PFSK-1 (cell line): ENCODE results near the gene ITGB3BP. TPM values are rescaled to one million over a fixed set of nuclear protein-coding genes. Genes with fewer than 3 reads are reported as not detected.

ENCODE experiments used
- FOXP2 ChIP-seq: optimal IDR thresholded peaks from 2 replicates; pipeline ENCODE3; 2011; ENCODE audit warnings: borderline replicate concordance, control low read depth, inconsistent platforms; ENCODE audit not compliant: insufficient read depth; ENCODE audit errors: extremely low read length, extremely low read depth
- POLR2AphosphoS5 ChIP-seq: IDR thresholded peaks from 2 replicates; pipeline ENCODE4 v1.6.1; 2012; ENCODE audit warnings: low read depth, mild to moderate bottlenecking, control low read depth, low read length, moderate library complexity
- REST ChIP-seq, 2 experiments: IDR thresholded peaks; 2 replicates each; pipeline versions ENCODE4 v1.6.1 to v1.8.0; 2011 to 2012; ENCODE audit warnings: low read depth in 2 of 2, low read length in 2 of 2, control low read depth in 1 of 2, inconsistent platforms in 1 of 2, mild to moderate bottlenecking in 1 of 2, moderate library complexity in 1 of 2; ENCODE audit not compliant: insufficient read depth in 1 of 2
- SIN3A ChIP-seq: IDR thresholded peaks from 2 replicates; pipeline ENCODE4 v1.6.1; 2012; ENCODE audit warnings: mild to moderate bottlenecking, low read length, moderate library complexity, borderline replicate concordance; ENCODE audit not compliant: insufficient read depth
- TAF1 ChIP-seq: IDR thresholded peaks from 2 replicates; pipeline ENCODE4 v1.6.1; 2012; ENCODE audit warnings: low read length, control low read depth, borderline replicate concordance; ENCODE audit not compliant: insufficient read depth
- polyA plus RNA-seq: library from polyadenylated mRNA; unstranded; fragments of >200 nt; gene quantifications from one replicate; pipeline ENCODE4 v1.2.1, GENCODE V29; 2012; ENCODE audit warnings: low read depth, missing spikeins; ENCODE audit not compliant: insufficient read length

ITGB3BP gene
- 4.5 TPM for polyA plus RNA-seq

GRCh38 chr1:63522891-63523728 lies at the start of gene ITGB3BP, which contains the start of gene EFCAB7:
ITGB3BP (minus strand) TSS chr1:63523225; CDS start chr1:63523133, 92 bp downstream.
EFCAB7 (plus strand) TSS chr1:63523525; CDS start chr1:63525573, 2,048 bp downstream.
- TF ChIP-seq REST (IDR thresholded peaks at IDR 0.05; ENCODE audit: insufficient read depth in 1 of 2, low read depth in 2 of 2, low read length in 2 of 2) (peak; percentile 67 to 82), TAF1 (peak; percentile 88; the same call in 1 of the 2 replicates), FOXP2 (peak; percentile 74), SIN3A (peak; percentile 86; the same call in 1 of the 2 replicates), POLR2AphosphoS5 (peak; percentile 84)

GRCh38 chr1:63569640-63570316 lies 46.8 kb upstream of the ITGB3BP start:
- no peak for TF ChIP-seq SIN3A
- TF ChIP-seq TAF1: no peak
- no peak for TF ChIP-seq FOXP2
- TF ChIP-seq POLR2AphosphoS5: no peak

- TF ChIP-seq POLR2AphosphoS5: no peak
- TF ChIP-seq FOXP2: no peak
- TF ChIP-seq REST (IDR thresholded peaks at IDR 0.05; ENCODE audit: insufficient read depth in 1 of 2, low read depth in 2 of 2, low read length in 2 of 2): no peak
- TF ChIP-seq TAF1: no peak
- TF ChIP-seq SIN3A: no peak
Measured at GRCh38 chr1:63569068-63569467, 46.0 kb upstream of the ITGB3BP start.

- no peak for TF ChIP-seq SIN3A
- TF ChIP-seq POLR2AphosphoS5: no peak
- no peak for TF ChIP-seq FOXP2
- TF ChIP-seq TAF1: no peak
- TF ChIP-seq REST (IDR thresholded peaks at IDR 0.05; ENCODE audit: insufficient read depth in 1 of 2, low read depth in 2 of 2, low read length in 2 of 2): no peak
Measured at GRCh38 chr1:63563745-63564144, 40.7 kb upstream of the ITGB3BP start.

GRCh38 chr1:63559357-63559756 lies 36.3 kb upstream of the ITGB3BP start:
- no peak for TF ChIP-seq SIN3A
- no peak for TF ChIP-seq FOXP2
- no peak for TF ChIP-seq TAF1
- no peak for TF ChIP-seq POLR2AphosphoS5
- TF ChIP-seq REST (IDR thresholded peaks at IDR 0.05; ENCODE audit: insufficient read depth in 1 of 2, low read depth in 2 of 2, low read length in 2 of 2): no peak
